IMR-90 (cell line): ENCODE results near the gene CLCNKA. TPM values are rescaled to one million over a fixed set of nuclear protein-coding genes. Genes with fewer than 3 reads are reported as not detected.

Experiments used
- ATAC-seq: fragments of 200-7000 bp; cut with Tn5 transposase; 2 replicates; pipeline ENCODE4 v1.9.1; 2020; ENCODE audit warnings: low read depth, mild to moderate bottlenecking, moderate library complexity
- BruUV-seq: library from RNA; stranded (reverse); fragments of 400-500 nt; replicated peaks from 2 replicates; lab custom pipeline; 2021; lab: Mats Ljungman, UMichigan
- CTCF ChIA-PET: fragments of 300-600 bp; formaldehyde crosslinking; extraction: SDS; loops from one replicate; lab custom pipeline; 2021; ENCODE audit warnings: antibody characterized with exemption; lab: Yijun Ruan, JAX
- POLR2A ChIA-PET: fragments of 300-600 bp; sonication (Branson Sonifier 250); formaldehyde crosslinking; loops from one replicate; lab custom pipeline; 2022; ENCODE audit warnings: antibody characterized with exemption; ENCODE audit not compliant: unreplicated experiment; lab: Charles Lee
- DNase-seq: peaks from one replicate; pipeline ENCODE4 v3.0.0; 2013
- H2AFZ ChIP-seq: replicated peaks from 2 replicates; pipeline ENCODE3; 2013; ENCODE audit warnings: low read length, mild to moderate bottlenecking; ENCODE audit not compliant: poor library complexity
- H2AK5ac ChIP-seq: 2 replicates; pipeline ENCODE4 v1.6.1; 2013; ENCODE audit warnings: low read depth, low read length, inconsistent platforms
- H2AK9ac ChIP-seq: replicated peaks from 2 replicates; pipeline ENCODE3; 2013; ENCODE audit warnings: mild to moderate bottlenecking, low read depth, low read length, moderate library complexity; ENCODE audit not compliant: poor library complexity
- H2BK120ac ChIP-seq: 2 replicates; pipeline ENCODE4 v1.6.1; 2013; ENCODE audit warnings: low read depth, low read length, inconsistent platforms
- H2BK15ac ChIP-seq: 3 replicates; pipeline ENCODE4 v1.6.1; 2013; ENCODE audit warnings: low read depth, low read length, inconsistent platforms
- H2BK20ac ChIP-seq: 2 replicates; pipeline ENCODE4 v1.6.1; 2013; ENCODE audit warnings: low read depth, mild to moderate bottlenecking, inconsistent platforms, low read length, moderate library complexity
- H2BK5ac ChIP-seq: 2 replicates; pipeline ENCODE4 v1.6.1; 2013; ENCODE audit warnings: mild to moderate bottlenecking, low read depth, low read length, inconsistent platforms; ENCODE audit not compliant: poor library complexity, severe bottlenecking
- H3K14ac ChIP-seq: replicated peaks from 2 replicates; pipeline ENCODE4 v1.6.1; 2013; ENCODE audit warnings: low read depth, low read length, inconsistent platforms
- H3K18ac ChIP-seq: 2 replicates; pipeline ENCODE4 v1.6.1; 2013; ENCODE audit warnings: low read depth, low read length, control low read depth
- H3K23ac ChIP-seq: 2 replicates; pipeline ENCODE4 v1.6.1; 2013; ENCODE audit warnings: low read depth, low read length, inconsistent platforms
- H3K27ac ChIP-seq: 2 replicates; pipeline ENCODE4 v1.5.1; 2013; ENCODE audit warnings: mild to moderate bottlenecking, control low read depth, low read length; ENCODE audit not compliant: insufficient read depth
- H3K27me3 ChIP-seq: 2 replicates; pipeline ENCODE4 v1.6.1; 2013; ENCODE audit warnings: low read length; ENCODE audit not compliant: control insufficient read depth, insufficient read depth
- H3K36me3 ChIP-seq: 2 replicates; pipeline ENCODE4 v1.6.1; 2013; ENCODE audit warnings: low read length, mixed read lengths; ENCODE audit not compliant: control insufficient read depth, insufficient read depth
- H3K4ac ChIP-seq: 2 replicates; pipeline ENCODE4 v1.6.1; 2013; ENCODE audit warnings: low read depth, low read length, inconsistent platforms
- H3K4me1 ChIP-seq: 2 replicates; pipeline ENCODE4 v1.6.1; 2013; ENCODE audit warnings: low read length, mixed read lengths; ENCODE audit not compliant: control insufficient read depth, insufficient read depth
- H3K4me2 ChIP-seq: 2 replicates; pipeline ENCODE4 v1.6.1; 2013; ENCODE audit warnings: low read depth, mild to moderate bottlenecking, control low read depth, low read length, moderate library complexity
- H3K4me3 ChIP-seq: 2 replicates; pipeline ENCODE4 v1.5.1; 2013; ENCODE audit warnings: low read depth, mild to moderate bottlenecking, control low read depth, low read length, moderate library complexity; ENCODE audit not compliant: insufficient read depth
- H3K56ac ChIP-seq: 2 replicates; pipeline ENCODE4 v1.6.1; 2013; ENCODE audit warnings: low read length, inconsistent platforms; ENCODE audit not compliant: insufficient read depth; ENCODE audit errors: extremely low read depth
- H3K79me1 ChIP-seq, 2 experiments: 2 replicates each; pipeline ENCODE4 v1.6.1; 2013; ENCODE audit warnings: low read length in 2 of 2, inconsistent platforms in 1 of 2, low read depth in 1 of 2
- H3K9ac ChIP-seq: 2 replicates; pipeline ENCODE4 v1.6.1; 2013; ENCODE audit warnings: low read depth, low read length, control low read depth
- H3K9me1 ChIP-seq: 2 replicates; pipeline ENCODE4 v1.6.1; 2013; ENCODE audit warnings: low read length, inconsistent platforms; ENCODE audit not compliant: insufficient read depth
- H3K9me3 ChIP-seq: 2 replicates; pipeline ENCODE4 v1.6.1; 2013; ENCODE audit warnings: low read length; ENCODE audit not compliant: control insufficient read depth, insufficient read depth
- H4K20me1 ChIP-seq: 2 replicates; pipeline ENCODE4 v1.6.1; 2013; ENCODE audit warnings: low read length, inconsistent platforms; ENCODE audit not compliant: insufficient read depth
- H4K5ac ChIP-seq: 2 replicates; pipeline ENCODE4 v1.6.1; 2013; ENCODE audit warnings: mild to moderate bottlenecking, low read depth, low read length, control low read depth
- H4K8ac ChIP-seq, 2 experiments: 2 replicates each; pipeline ENCODE4 v1.6.1; 2013; ENCODE audit warnings: low read depth in 2 of 2, low read length in 2 of 2, control low read depth in 1 of 2, inconsistent platforms in 1 of 2
- H4K91ac ChIP-seq: 2 replicates; pipeline ENCODE4 v1.6.1; 2013; ENCODE audit warnings: low read depth, low read length, inconsistent platforms; ENCODE audit not compliant: insufficient read depth
- ELK1 ChIP-seq: fragments of 150-350 bp; IDR thresholded peaks from 2 replicates; pipeline ENCODE4 v1.6.1; 2016; ENCODE audit warnings: low read depth, mild to moderate bottlenecking, low read length, moderate library complexity, borderline replicate concordance
- FOS ChIP-seq: fragments of 150-350 bp; IDR thresholded peaks from 2 replicates; pipeline ENCODE4 v1.6.1; 2016; ENCODE audit warnings: low read depth, low read length
- RAD21 ChIP-seq: IDR thresholded peaks from 2 replicates; pipeline ENCODE4 v1.6.1; 2012; ENCODE audit warnings: low read length, improper control_type of control experiment
- SMC3 ChIP-seq: fragments of 150-350 bp; IDR thresholded peaks from 2 replicates; pipeline ENCODE4 v1.6.1; 2016; ENCODE audit warnings: low read depth, mild to moderate bottlenecking, antibody characterized with exemption, low read length, moderate library complexity
- WGBS, 2 experiments: methylation state at CpG; one replicate each; pipeline versions ENCODE4 v1.1.5 to v1.1.7; 2013; ENCODE audit warnings: missing lambda C conversion rate in 2 of 2; ENCODE audit not compliant: insufficient read length in 1 of 2; ENCODE audit errors: extremely low coverage in 2 of 2; 5-methylcytosine and 5-hydroxymethylcytosine counted together
- dilution Hi-C: fragments of 300-500 bp; cut with HindIII; formaldehyde crosslinking; loops from one replicate; pipeline ENCODE4 v1.14.3; 2018; ENCODE audit warnings: low sequenced_read_pairs; ENCODE audit not compliant: unreplicated experiment
- in situ Hi-C: fragments of 300-500 bp; cut with MboI; formaldehyde crosslinking; loops from 3 replicates; pipeline ENCODE4 v1.14.3; 2019; ENCODE audit warnings: low sequenced_read_pairs, inconsistent platforms, mixed read lengths
- intact Hi-C: fragments of 100-400 bp; cut with micrococcal nuclease; formaldehyde crosslinking; loops from 2 replicates; pipeline ENCODE4 v1.10.0; 2022
- polyA plus RNA-seq, 3 experiments: library from polyadenylated mRNA; depleted of rRNA; stranded (reverse); fragments of >200 nt; gene quantifications; 2 replicates each; pipeline ENCODE4 v1.2.3, GENCODE V29; 2012; ENCODE audit warnings: low replicate concordance in 1 of 3
- total RNA-seq: library from RNA; depleted of rRNA; stranded (reverse); fragments of >200 nt; gene quantifications from 2 replicates; pipeline ENCODE4 v1.2.3, GENCODE V29; 2012

The CLCNKA gene
- total and polyA plus RNA-seq, 2 of the 4 experiments (the other 2 are of a cell fraction) = 0.05 TPM; not detected in 1

GRCh38 chr1:16048573-16049189 is 26.8 kb downstream of the CLCNKA start (continued):
- TF ChIP-seq FOS = no peak

DNA sequence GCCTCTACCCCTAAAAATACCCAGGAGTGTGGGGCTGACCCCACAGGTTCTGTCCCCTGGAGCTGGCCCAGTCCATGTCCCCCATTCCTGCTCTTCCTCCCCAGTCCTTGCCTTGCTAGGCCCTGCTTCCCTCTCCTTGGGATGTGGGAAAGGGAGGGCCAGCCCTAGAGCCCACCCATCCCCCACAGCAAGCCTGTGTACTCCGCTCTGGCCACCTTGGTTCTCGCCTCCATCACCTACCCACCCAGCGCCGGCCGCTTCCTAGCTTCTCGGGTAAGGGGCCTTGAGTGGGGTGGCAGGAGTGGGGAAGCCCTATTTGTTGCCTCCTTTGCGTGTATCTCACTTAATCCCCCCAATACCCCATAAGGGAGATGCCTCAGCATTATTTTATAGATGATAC is 28.5 kb downstream of the CLCNKA start:
- dilution Hi-C loops (no loop called here), intact Hi-C loops (no loop called here), in situ Hi-C loops (no loop called here)
- Histone ChIP-seq H3K27ac (no peak overlapping the region), H2BK20ac (no peak overlapping the region), H3K9me3 (no peaks in the 10 kb centered on the region), H2BK15ac (no peak overlapping the region), H2BK5ac (no peak overlapping the region), H2AK9ac (no peak overlapping the region), H3K4me3 (no peak overlapping the region), H3K18ac (no peak overlapping the region), H3K4ac (no peak overlapping the region), H4K8ac (no peak overlapping the region), H4K91ac (no peak overlapping the region), H3K9ac (no peak overlapping the region), H4K5ac (no peak overlapping the region), H4K20me1 (no peaks in the 10 kb centered on the region), H3K4me2 (no peak overlapping the region), H3K23ac (no peak overlapping the region), H3K27me3 (peaks cover 23% of the 10 kb centered on the region; the same call in 1 of the 2 replicates), H2BK120ac (no peak overlapping the region), H3K36me3 (no peaks in the 10 kb centered on the region), H3K79me1 (no peaks in the 10 kb centered on the region), H3K4me1 (no peaks in the 10 kb centered on the region), H2AFZ (no peak overlapping the region), H3K9me1 (no peaks in the 10 kb centered on the region), H2AK5ac (no peak overlapping the region), H3K56ac (no peak overlapping the region), H3K14ac (no peak overlapping the region)
- BruUV-seq = no TSS peak
- ChIA-PET CTCF (no interaction called here), POLR2A (no interaction called here)
- no peak for TF ChIP-seq FOS
- TF ChIP-seq RAD21 = no peak
- TF ChIP-seq SMC3 = no peak
- TF ChIP-seq ELK1 = no peak
- ATAC-seq (no peak), DNase-seq (no peak)
- WGBS, 2 experiments = no CpG with 5 or more reads among the region's 7 CpGs
